Left ventricle myocardium inferior (tissue), 1 donor: ENCODE results near the gene LPIN3. TPM values are rescaled to one million over a fixed set of nuclear protein-coding genes. Genes with fewer than 3 reads are reported as not detected.

Experiments used
- DNase-seq: peaks from one replicate; pipeline ENCODE4 v3.0.0-alpha.2; 2020
- H3K27ac ChIP-seq: fragments of 200-600 bp; replicated peaks from 2 replicates; pipeline ENCODE4 v1.8.0; 2021
- H3K27me3 ChIP-seq: fragments of 200-600 bp; 2 replicates; pipeline ENCODE4 v1.8.0; 2021; ENCODE audit warnings: low read depth
- H3K36me3 ChIP-seq: fragments of 200-600 bp; 2 replicates; pipeline ENCODE4 v1.8.0; 2021
- H3K4me1 ChIP-seq: fragments of 200-600 bp; 2 replicates; pipeline ENCODE4 v1.8.0; 2021
- H3K4me3 ChIP-seq: fragments of 200-600 bp; 2 replicates; pipeline ENCODE4 v1.8.0; 2021; ENCODE audit warnings: mild to moderate bottlenecking, moderate library complexity
- H3K9me3 ChIP-seq: fragments of 200-600 bp; replicated peaks from 2 replicates; pipeline ENCODE4 v1.8.0; 2021
- intact Hi-C: fragments of 100-400 bp; cut with micrococcal nuclease; formaldehyde crosslinking; loops from one replicate; pipeline ENCODE4 v1.11.0; 2022
- total RNA-seq: library from RNA; stranded (reverse); fragmentation: NEBNext Ultra II Directional; extraction: Animal tissue kit (Norgen Biotek cat#: 25700); gene quantifications from one replicate; pipeline ENCODE4 v1.2.1, GENCODE V29; 2021
- TF ChIP-seq, protein P1 (sequence below): fragments of 200-600 bp; IDR thresholded peaks from 2 replicates; pipeline ENCODE4 v1.8.0; 2021; ENCODE audit warnings: antibody characterized with exemption, mild to moderate bottlenecking, borderline replicate concordance
- donor health status: DM: no; HTN: yes; CAD: no; lungs with severe emphysema.

Gene LPIN3
- total RNA-seq, 1 donor from 2014 or later: 19.9 TPM

DNA sequence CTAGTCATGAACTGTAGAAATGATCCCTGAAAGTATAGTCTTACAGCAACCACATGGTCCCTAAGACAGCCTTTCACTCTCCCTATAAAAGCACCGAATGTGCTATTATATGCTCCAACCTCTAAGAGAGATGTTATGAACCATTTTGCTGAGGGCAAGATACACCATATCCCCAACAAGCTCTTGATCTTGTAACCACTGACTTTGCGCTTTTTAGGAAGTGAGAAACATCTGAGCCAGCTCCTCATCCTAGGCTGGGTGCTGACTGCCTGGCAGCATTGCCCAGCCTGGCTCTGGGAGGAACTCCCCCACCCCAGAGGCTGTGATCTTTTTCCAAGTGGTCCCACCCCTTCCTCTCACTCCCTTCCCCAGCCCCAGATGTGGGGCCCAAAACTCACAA lies 29.1 kb downstream of the LPIN3 start:
- TF ChIP-seq, protein P1, sequence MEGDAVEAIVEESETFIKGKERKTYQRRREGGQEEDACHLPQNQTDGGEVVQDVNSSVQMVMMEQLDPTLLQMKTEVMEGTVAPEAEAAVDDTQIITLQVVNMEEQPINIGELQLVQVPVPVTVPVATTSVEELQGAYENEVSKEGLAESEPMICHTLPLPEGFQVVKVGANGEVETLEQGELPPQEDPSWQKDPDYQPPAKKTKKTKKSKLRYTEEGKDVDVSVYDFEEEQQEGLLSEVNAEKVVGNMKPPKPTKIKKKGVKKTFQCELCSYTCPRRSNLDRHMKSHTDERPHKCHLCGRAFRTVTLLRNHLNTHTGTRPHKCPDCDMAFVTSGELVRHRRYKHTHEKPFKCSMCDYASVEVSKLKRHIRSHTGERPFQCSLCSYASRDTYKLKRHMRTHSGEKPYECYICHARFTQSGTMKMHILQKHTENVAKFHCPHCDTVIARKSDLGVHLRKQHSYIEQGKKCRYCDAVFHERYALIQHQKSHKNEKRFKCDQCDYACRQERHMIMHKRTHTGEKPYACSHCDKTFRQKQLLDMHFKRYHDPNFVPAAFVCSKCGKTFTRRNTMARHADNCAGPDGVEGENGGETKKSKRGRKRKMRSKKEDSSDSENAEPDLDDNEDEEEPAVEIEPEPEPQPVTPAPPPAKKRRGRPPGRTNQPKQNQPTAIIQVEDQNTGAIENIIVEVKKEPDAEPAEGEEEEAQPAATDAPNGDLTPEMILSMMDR: no peak
- intact Hi-C loops: no loop called here
- peaks cover 15% of the 10 kb centered on the region for H3K4me1 ChIP-seq
- peaks cover 35% of the 10 kb centered on the region for H3K27me3 ChIP-seq
- no peaks in the 10 kb centered on the region for H3K36me3 ChIP-seq
- no peak overlapping the region for H3K4me3 ChIP-seq
- H3K9me3 ChIP-seq: peaks cover 8% of the 10 kb centered on the region
- no peak overlapping the region for H3K27ac ChIP-seq
- no peak for DNase-seq

DNA sequence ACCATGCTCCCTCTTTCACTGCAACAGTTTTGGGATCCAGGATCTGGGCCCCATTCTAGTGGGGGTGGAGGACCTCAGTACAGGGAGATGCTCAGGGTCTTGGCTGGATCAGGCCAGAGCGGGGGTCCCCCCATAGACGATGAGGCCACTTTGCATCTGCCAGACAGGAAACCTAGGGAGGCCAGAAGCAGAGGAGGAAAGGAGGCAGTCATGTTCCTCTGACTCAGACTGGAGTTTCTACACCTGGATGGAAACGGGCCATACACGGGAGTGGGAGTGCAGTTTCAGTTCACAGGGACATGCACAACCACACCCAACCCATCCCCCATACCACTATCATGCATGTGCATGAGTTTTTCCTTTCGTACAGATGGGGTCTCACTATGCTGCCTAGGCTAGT lies 29.6 kb downstream of the LPIN3 start:
- no peak overlapping the region for H3K4me3 ChIP-seq
- H3K27me3 ChIP-seq: peaks cover 30% of the 10 kb centered on the region
- peaks cover 8% of the 10 kb centered on the region for H3K9me3 ChIP-seq
- TF ChIP-seq, protein P1: no peak
- peaks cover 15% of the 10 kb centered on the region for H3K4me1 ChIP-seq
- no peak overlapping the region for H3K27ac ChIP-seq
- no peak for DNase-seq
- H3K36me3 ChIP-seq: no peaks in the 10 kb centered on the region
- intact Hi-C loops: no loop called here

DNA sequence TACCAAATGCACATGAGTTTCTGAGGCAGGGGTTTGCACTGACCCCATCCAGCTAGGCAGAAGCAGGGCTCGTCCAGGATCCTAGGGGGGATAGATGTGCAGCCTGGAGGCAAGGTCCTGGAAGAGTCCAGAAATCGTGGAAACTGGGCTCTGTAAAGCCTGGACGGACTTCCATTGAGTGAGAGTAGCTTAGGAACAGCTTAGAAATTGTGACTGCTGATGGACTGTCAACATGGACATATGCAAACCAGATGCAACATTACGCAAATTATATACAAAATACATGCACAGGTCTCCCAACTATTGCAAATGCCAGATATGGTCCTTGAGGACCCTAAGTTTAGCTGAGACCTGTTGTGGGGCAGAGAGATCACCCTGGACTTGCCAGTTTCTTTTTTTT lies 30.8 kb downstream of the LPIN3 start:
- no peak overlapping the region for H3K4me3 ChIP-seq
- H3K9me3 ChIP-seq: peaks cover 8% of the 10 kb centered on the region
- TF ChIP-seq, protein P1: no peak
- intact Hi-C loops: no loop called here
- H3K27me3 ChIP-seq: peaks cover 18% of the 10 kb centered on the region
- no peaks in the 10 kb centered on the region for H3K36me3 ChIP-seq
- H3K27ac ChIP-seq: no peak overlapping the region
- DNase-seq: no peak
- H3K4me1 ChIP-seq: peaks cover 4% of the 10 kb centered on the region

DNA sequence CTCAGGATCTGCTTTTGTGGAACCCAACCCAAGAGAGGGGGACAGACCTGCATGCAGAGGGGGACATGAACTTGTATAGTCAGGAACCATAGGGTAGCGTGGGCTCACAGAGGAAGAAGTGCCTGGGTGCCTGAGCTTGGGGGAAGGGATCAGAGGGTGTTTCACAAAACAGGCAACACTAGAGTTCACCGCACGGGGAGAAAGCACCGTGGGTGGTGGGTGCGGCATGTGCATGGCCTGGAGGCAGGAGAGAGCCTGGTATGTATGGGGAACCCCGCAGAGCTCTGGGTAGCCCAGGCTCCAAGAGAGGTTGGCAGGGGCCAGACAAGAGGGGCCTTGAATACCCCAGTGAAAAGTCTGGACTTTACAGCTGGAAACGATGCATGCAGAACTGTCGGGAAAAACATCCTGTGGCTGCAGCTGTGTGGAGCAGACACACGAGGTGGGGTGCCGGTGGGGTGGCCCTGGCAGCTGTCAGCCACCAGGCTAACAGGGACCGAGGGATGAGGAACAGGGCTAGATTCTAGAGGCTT lies 32.7 kb downstream of the LPIN3 start:
- intact Hi-C loops: no loop called here

DNA sequence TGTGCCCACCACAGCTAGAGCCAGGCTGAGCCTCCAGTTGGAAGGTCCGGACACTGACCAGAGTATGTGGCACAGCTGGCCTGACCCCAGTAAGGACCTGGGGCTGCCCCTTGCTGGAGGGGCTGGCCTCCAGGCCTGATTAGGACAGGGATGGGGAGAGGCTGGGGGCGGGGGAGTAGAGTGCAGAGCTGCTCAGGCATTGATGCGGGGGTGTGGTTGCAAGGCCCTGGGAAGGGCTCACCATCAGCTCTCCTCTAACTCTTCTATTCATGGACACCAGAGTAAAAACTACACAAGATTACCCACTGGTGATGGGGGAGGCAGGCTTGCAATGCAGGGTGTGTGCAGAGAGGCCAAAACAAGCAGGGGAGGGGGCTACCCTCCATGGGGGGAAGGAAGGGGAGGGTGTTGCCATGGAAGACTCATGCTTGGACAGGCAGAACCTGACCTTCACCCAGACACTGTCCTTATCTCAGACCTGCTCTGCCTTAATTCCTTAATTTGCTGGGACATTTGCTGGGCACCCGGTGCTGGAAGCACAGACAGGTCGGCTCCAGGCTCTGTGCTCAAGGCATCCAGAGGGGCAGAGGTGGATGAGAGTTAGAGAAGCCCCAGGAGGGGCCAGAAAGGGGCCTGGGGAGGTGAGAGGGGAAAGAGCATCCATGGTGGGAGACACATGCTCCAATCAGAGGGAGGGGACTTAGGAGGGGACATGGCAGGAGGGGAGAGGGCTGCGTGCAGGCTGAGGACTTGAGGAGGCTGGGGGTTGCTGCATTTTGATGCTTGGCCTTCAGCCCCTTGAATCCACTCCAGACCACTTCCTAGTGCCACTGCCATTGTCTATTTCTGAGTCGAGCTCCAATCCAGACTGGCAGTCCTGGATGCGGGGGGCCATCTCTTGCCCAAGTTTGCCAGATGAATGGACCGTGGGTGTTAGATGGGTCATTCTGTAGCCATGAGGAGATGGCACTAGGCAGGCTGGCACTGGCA lies 33.6 kb downstream of the LPIN3 start:
- TF ChIP-seq, protein P1: no peak
- Histone ChIP-seq H3K36me3 (no peaks in the 10 kb centered on the region), H3K27ac (no peak overlapping the region), H3K9me3 (peaks cover 8% of the 10 kb centered on the region), H3K27me3 (no peaks in the 10 kb centered on the region), H3K4me3 (no peak overlapping the region), H3K4me1 (no peaks in the 10 kb centered on the region)
- intact Hi-C loops: no loop called here
- DNase-seq: no peak

More for the DNA sequence above, 32.7 kb downstream of the LPIN3 start:
- peaks cover 8% of the 10 kb centered on the region for H3K9me3 ChIP-seq
- H3K4me3 ChIP-seq: no peak overlapping the region
- no peaks in the 10 kb centered on the region for H3K4me1 ChIP-seq
- H3K27ac ChIP-seq: no peak overlapping the region
- TF ChIP-seq, protein P1: no peak
- no peaks in the 10 kb centered on the region for H3K36me3 ChIP-seq
- peaks cover under 1% of the 10 kb centered on the region for H3K27me3 ChIP-seq
- DNase-seq: no peak
